NCI-H2196 treated with DMSO at 0.1 percent for 48 hours (cell line): Measurements from ENCODE around the gene NEGR1.
"Not testable (repeated sequence)": the region's sequence is repeated elsewhere in the genome, so short reads cannot be mapped to it uniquely, and the experiment has no call there.

ENCODE experiments used
- DNase-seq: peaks from one replicate; lab custom pipeline; 2025; ENCODE audit not compliant: unreplicated experiment; lab: John Stamatoyannopoulos, UW

The NEGR1 gene

DNA sequence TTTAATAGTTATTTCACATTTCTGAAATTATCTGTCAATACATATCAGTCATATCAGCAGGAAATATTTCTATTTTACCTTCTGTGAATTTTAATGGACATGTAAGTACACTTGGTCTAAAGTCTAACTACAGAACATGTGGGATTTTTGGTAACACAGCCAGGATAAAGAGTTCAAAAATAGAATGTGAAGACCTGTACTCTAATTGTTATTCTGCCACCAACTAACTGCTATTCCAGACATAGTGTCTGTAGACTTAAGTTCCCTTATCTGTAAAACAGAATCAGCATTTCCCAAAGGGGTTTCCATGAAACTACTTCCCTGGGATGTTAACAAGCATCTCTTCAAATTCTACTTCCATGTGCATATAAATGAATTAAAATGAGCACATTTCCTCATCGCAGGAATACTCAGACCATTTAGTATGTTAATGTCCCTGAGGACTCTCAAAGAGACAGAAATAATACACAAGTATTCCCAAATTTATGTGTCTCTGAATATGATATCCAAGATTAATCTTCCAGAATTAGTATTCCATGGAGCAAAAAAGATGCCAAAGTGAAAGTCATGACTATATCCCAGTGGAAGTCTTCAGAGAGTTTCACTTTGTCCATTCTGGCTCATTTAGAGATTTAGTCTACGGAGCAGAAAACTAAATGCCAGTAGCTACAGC lies 325.6 kb downstream of the NEGR1 start:
- DNase-seq: no peak

GRCh38 chr1:71950579-71950978 lies 331.8 kb downstream of the NEGR1 start:
- no peak for DNase-seq

DNA sequence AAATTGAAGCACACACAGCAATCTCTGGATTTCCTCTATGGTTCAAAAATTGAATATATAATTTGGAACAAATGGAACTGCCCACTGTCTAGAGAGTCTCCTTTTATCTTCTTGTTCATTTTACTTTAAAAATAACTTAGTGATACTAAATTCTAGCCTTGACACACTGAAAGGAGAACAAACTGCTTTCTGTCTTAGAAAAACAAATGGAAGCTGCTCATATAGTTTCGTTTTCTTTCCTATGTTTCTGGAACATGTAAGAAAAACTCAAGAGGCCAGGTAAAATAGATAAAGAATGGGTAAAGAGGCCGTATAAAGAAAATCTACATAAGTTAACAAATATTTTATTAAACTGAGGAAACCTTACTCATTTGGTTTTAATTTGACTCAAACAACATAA lies 332.7 kb downstream of the NEGR1 start:
- DNase-seq: no peak

DNA sequence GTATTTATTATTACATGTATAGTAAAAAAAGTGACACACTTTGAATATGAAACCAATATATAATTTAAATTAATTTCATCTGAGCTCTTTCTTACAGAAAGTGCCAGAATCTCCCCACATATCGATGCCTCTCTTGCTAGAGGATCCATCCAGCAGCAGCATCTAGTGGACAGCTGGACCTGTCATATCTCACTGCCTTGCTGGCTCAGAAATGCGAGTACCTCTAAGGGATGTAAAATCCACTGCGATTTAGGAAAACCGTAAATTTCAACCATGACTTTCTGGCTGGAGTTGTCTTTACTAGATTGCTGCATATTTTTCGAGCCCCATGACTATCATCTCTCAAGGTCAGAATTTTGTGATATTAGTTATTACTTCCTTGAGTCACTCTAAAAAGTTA lies 333.8 kb downstream of the NEGR1 start:
- no peak for DNase-seq

DNA sequence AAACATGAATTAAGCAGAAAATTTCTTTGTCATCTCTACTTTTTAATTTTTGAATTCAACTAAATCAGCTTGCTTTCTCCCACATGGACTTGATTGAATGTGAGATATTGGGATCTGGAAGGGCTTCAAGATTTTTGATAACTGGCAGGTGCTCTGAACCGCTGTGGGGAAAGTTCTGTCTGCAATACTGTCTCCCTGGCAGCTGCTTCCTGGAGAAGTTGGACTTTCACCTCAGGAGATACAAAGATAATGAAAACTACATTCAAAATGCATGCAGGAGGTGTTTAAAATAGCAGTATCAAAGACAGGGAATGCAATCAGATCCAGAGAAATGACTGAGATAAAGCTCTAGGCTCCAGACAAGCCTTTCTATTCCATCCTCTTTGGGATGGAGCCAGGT lies 338.3 kb downstream of the NEGR1 start:
- no peak for DNase-seq

- no peak for DNase-seq
These were observed 342.1 kb downstream of the NEGR1 start for GRCh38 chr1:71940261-71940660.

DNA sequence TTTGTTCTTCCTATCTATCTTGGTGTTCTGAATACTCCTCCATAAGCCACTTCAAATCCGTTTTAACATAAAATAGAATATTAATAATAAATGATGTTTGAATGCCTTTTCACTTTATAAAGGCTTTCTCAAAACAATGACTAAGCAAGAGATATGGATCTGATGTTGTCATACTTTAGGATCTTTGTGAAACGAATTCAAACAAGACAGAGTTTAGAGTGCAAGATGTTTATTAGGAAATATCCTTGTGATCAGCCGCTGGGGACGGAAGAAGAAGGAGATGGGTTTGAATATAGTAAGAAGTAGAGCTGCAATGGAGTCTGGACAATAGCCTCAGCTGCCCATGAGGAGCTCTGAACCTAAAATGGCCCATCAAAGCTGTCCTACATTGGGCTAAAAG lies 351.8 kb downstream of the NEGR1 start:
- no peak for DNase-seq

GRCh38 chr1:71921935-71922559 lies 360.3 kb downstream of the NEGR1 start:
- DNase-seq: no peak

DNA sequence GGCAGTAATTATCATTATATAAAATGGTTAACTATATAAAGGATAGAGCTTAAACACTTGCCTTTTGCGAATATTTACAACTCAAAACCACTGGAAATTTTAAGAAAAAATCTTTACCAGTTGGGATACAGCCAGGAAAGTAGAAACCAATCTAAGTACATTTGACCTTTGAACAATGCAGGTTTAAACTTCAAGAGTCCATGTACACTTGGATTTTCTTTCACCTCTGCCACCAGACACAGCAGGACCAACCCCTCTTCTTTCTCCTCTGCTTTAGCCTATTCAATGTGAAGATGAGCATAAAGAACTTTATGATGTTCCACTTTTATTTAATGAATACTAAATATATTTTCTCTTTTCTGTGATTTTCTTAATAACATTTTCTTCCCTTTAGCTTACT lies 361.1 kb downstream of the NEGR1 start:
- no peak for DNase-seq

DNA sequence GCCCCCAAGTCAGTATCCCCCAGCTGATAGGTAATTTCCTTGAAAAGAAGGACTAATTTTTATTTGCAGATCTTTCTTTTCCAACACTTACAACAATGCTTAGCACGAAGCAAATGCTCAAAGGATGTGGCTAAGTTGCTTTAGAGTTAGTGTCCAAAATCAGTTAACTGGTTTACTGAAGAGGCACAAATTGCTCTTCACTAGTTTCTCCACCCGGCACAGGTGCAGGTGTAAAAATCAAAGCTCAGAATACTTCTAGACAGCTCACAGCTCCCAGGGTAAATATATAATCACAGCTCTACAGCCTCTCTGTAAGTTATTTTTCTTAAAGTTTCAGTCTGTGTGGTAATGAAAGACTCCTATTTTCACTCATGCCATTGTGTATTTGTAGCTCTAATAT lies 361.8 kb downstream of the NEGR1 start:
- no peak for DNase-seq

- no peak for DNase-seq
These were observed 362.4 kb downstream of the NEGR1 start for GRCh38 chr1:71919811-71920509.

DNA sequence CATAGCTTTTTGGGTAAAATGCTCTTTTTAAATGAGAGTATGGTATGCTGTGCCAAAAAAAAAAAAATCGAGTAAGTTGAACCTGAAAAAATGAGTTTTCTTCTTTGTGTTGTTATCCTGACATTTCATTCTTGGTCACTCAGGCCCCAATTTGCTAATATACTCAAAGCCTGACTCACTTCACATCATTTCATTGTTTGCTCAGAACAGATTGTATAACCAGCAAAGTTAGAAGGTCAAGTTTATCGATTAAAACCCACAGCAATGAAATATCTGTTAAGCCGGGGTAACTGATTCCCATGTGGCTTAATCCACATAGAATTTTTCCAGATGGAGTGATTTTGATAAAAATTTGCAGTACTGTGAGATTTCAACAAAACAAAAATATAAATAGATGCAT lies 363.7 kb downstream of the NEGR1 start:
- DNase-seq: no peak

- no peak for DNase-seq
These were observed 365.4 kb downstream of the NEGR1 start for GRCh38 chr1:71916894-71917293.

DNA sequence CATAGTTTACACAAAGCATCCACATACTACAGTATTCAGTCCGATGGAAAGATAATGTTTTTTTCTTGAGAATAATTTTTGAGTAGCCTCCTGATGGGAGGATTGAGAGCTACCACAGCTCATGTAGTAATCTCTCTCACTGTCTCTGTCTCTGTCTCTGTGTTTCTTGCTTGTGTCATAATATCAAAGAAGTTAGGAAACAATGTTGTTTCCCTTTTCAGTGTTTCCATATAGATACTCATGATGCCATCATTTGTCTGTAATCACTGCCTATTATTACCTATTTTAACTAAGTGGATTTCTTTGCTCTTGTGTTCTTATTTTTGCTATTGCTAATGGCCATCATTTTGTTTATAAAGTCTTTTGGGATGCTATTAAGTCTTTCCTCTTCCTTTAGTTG lies 367.7 kb downstream of the NEGR1 start:
- DNase-seq: no peak

- no peak for DNase-seq
These were observed 373.4 kb downstream of the NEGR1 start for GRCh38 chr1:71908871-71909390.

DNA sequence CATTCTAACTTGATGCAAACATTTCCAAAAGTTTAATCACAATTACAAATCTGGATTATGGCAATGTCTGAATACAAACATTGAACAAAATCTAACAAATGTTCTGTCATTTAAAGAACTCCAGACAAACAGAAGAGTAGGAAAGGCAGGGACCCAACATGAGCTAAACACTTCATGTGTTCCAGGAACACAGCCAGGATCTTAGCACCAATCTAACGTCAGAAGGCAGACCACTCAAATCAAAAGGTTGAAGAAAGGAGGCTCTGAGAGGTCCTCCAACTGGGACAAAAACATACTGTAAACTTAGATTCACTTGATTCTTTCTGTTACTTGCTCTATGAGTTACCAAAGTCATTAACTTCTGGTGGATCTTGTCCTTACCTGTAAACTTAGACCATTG lies 374.0 kb downstream of the NEGR1 start:
- DNase-seq: no peak

DNA sequence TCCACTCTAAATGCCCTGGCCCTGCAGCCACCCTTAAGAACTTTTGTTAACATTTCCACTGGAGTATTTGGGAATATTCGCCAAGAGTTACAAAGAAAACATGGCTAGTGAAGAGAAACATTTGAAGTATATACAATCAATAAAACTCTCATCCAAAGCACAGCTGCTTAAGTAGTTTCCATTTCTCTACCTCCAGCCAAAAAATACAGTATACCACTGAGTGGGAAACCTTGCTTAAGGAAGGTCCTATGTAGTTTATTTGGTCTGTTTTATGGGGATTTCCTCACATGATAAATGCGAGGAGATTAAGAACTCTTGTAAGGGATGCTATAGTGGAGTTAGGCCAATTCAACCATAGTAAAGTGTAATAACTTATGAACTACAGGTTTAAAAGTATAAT lies 382.5 kb downstream of the NEGR1 start:
- no peak for DNase-seq

DNA sequence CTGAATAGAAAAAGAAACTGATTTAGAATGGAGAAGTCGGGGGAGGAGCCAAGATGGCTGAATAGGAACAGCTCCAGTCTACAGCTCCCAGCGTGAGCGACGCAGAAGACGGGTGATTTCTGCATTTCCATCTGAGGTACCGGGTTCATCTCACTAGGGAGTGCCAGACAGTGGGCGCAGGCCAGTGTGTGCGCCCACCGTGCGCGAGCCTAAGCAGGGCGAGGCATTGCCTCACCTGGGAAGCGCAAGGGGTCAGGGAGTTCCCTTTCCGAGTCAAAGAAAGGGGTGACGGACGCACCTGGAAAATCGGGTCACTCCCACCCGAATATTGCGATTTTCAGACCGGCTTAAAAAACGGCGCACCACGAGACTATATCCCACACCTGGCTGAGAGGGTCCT lies 394.2 kb downstream of the NEGR1 start:
- DNase-seq: not testable (repeated sequence)

DNA sequence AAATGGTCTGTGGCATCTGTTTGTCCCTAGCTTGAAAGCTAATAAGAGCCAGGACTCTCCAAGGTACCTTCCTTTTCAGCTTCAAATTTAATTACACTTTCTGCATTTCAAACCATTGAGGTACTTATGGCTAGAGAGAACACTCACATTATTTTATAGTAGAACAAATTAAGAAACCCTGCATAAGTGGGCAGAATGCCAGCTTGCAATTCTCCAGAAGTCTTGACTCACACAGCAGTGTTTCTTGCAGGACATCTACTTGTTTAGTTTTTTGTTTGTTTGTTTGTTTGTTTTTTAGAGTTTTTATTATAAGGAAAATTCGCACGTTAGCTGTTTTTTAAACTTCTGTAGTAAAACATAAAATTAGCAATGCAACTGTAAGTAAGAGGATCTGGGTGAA lies 397.2 kb downstream of the NEGR1 start:
- DNase-seq: no peak

- no peak for DNase-seq
These were observed 399.7 kb downstream of the NEGR1 start for GRCh38 chr1:71882637-71883036.

GRCh38 chr1:71882226-71882625 lies 400.1 kb downstream of the NEGR1 start:
- DNase-seq: no peak

- DNase-seq: no peak
These were observed 400.7 kb downstream of the NEGR1 start for GRCh38 chr1:71881611-71882010.
